Activated CD8-positive, alpha-beta T cell treated with anti-CD3 and anti-CD28 coated beads for 36 hours (primary cell): ENCODE data around the gene SLC22A14. TPM values are rescaled to one million over a fixed set of nuclear protein-coding genes. Genes with fewer than 3 reads are reported as not detected.
"Not testable (repeated sequence)": the region's sequence is repeated elsewhere in the genome, so short reads cannot be mapped to it uniquely, and the experiment has no call there.

Experiments used
- ATAC-seq: fragments of 200-7000 bp; cut with Tn5 transposase; one replicate; pipeline ENCODE4 v1.10.0; 2021; ENCODE audit warnings: mild to moderate bottlenecking, moderate library complexity
- CTCF ChIA-PET: fragments of 350-600 bp; sonication (Branson Sonifier 250); formaldehyde crosslinking; loops from one replicate; lab custom pipeline; 2021; ENCODE audit warnings: antibody characterized with exemption; lab: Charles Lee
- POLR2A ChIA-PET: fragments of 350-600 bp; sonication (Branson Sonifier 250); formaldehyde crosslinking; loops from one replicate; lab custom pipeline; 2021; ENCODE audit warnings: antibody characterized with exemption; lab: Charles Lee
- DNase-seq: peaks from one replicate; pipeline ENCODE4 v3.0.0-alpha.2; 2020
- H3K27ac Mint-ChIP-seq: one replicate; pipeline ENCODE4 v1.8.0; 2021; ENCODE audit warnings: mild to moderate bottlenecking, mixed read lengths
- H3K27me3 Mint-ChIP-seq: one replicate; pipeline ENCODE4 v1.8.0; 2021; ENCODE audit warnings: mixed read lengths
- H3K36me3 Mint-ChIP-seq: one replicate; pipeline ENCODE4 v1.8.0; 2021; ENCODE audit warnings: low read depth, mixed read lengths
- H3K4me1 Mint-ChIP-seq: one replicate; pipeline ENCODE4 v1.8.0; 2021; ENCODE audit warnings: low read depth, mixed read lengths
- H3K4me3 Mint-ChIP-seq: one replicate; pipeline ENCODE4 v1.8.0; 2021; ENCODE audit warnings: mild to moderate bottlenecking, moderate library complexity, mixed read lengths
- H3K9me3 Mint-ChIP-seq: one replicate; pipeline ENCODE4 v1.8.0; 2021; ENCODE audit warnings: mixed read lengths
- CTCF ChIP-seq: fragments of 200-600 bp; IDR thresholded peaks from one replicate; pipeline ENCODE4 v1.8.0; 2022; ENCODE audit warnings: antibody characterized with exemption, mild to moderate bottlenecking
- intact Hi-C: fragments of 100-400 bp; cut with micrococcal nuclease; formaldehyde crosslinking; loops from one replicate; pipeline ENCODE4 v1.10.0; 2022
- total RNA-seq, 2 experiments: library from RNA; stranded (reverse); gene quantifications; one replicate each; pipeline ENCODE4 v1.2.3, GENCODE V29; 2021

Gene SLC22A14
- total RNA-seq = not detected

GRCh38 chr3:38281895-38282686, at the start of gene SLC22A14:
TSS of gene SLC22A14 (plus strand) at chr3:38282294. CDS start at chr3:38306027, 23,733 bp downstream.
- DNase-seq (no peak), ATAC-seq (no peak)
- H3K4me1 Mint-ChIP-seq = no peaks in the 10 kb centered on the region
- intact Hi-C loops = no loop called here
- no peak for TF ChIP-seq CTCF
- no peak within 1 kb of the TSS for H3K4me3 Mint-ChIP-seq
- H3K27ac Mint-ChIP-seq = no peak within 1 kb of the TSS
- ChIA-PET POLR2A (no interaction called here), CTCF (interaction anchor here (0.9 kb wide), 1 partner anchor 10 kb away, joined by 3 read pairs; no protein-coding TSS in a partner anchor)
- H3K9me3 Mint-ChIP-seq = no peaks in the 10 kb centered on the region
- H3K27me3 Mint-ChIP-seq = no peaks in the 10 kb centered on the region
- H3K36me3 Mint-ChIP-seq = no peaks in the 10 kb centered on the region

- DNase-seq (no peak), ATAC-seq (no peak)
- TF ChIP-seq CTCF = no peak
- CTCF ChIA-PET = interaction anchor here (1.0 kb wide), 1 partner anchor 14 kb away, joined by 3 read pairs; no protein-coding TSS in a partner anchor
- Mint-ChIP-seq H3K27me3 (no peaks in the 10 kb centered on the region), H3K27ac (no peak overlapping the region), H3K36me3 (peaks cover 61% of the 10 kb centered on the region), H3K9me3 (peaks cover 15% of the 10 kb centered on the region), H3K4me1 (no peaks in the 10 kb centered on the region), H3K4me3 (no peak overlapping the region)
- intact Hi-C loops = no loop called here
- POLR2A ChIA-PET = no interaction called here
Observed at GRCh38 chr3:38232701-38233100, 49.4 kb upstream of the SLC22A14 start.

GRCh38 chr3:38235466-38235865, 46.6 kb upstream of the SLC22A14 start:
- H3K27me3 Mint-ChIP-seq = no peaks in the 10 kb centered on the region
- TF ChIP-seq CTCF = no peak
- DNase-seq (no peak), ATAC-seq (no peak)
- ChIA-PET POLR2A (no interaction called here), CTCF (interaction anchor here (0.9 kb wide), 1 partner anchor 118 kb away, joined by 3 read pairs; no protein-coding TSS in a partner anchor)
- peaks cover 24% of the 10 kb centered on the region for H3K9me3 Mint-ChIP-seq
- no peak overlapping the region for H3K4me3 Mint-ChIP-seq
- H3K4me1 Mint-ChIP-seq = no peaks in the 10 kb centered on the region
- H3K36me3 Mint-ChIP-seq = peaks cover 81% of the 10 kb centered on the region
- no peak overlapping the region for H3K27ac Mint-ChIP-seq
- intact Hi-C loops = no loop called here

GRCh38 chr3:38238416-38239008, 43.6 kb upstream of the SLC22A14 start:
- no peak overlapping the region for H3K27ac Mint-ChIP-seq
- peaks cover 72% of the 10 kb centered on the region for H3K36me3 Mint-ChIP-seq
- ATAC-seq (no peak), DNase-seq (no peak)
- ChIA-PET CTCF (interaction anchor here (0.7 kb wide), 1 partner anchor 121 kb away, joined by 3 read pairs; no protein-coding TSS in a partner anchor), POLR2A (no interaction called here)
- TF ChIP-seq CTCF = no peak
- H3K9me3 Mint-ChIP-seq = peaks cover 24% of the 10 kb centered on the region
- H3K27me3 Mint-ChIP-seq = no peaks in the 10 kb centered on the region
- H3K4me1 Mint-ChIP-seq = peaks cover 2% of the 10 kb centered on the region
- intact Hi-C loops = no loop called here
- no peak overlapping the region for H3K4me3 Mint-ChIP-seq

- CTCF ChIA-PET, ATAC-seq, H3K9me3 Mint-ChIP-seq: not testable (repeated sequence)
Observed at GRCh38 chr3:38242812-38243211, 39.3 kb upstream of the SLC22A14 start.

More at GRCh38 chr3:38242812-38243211, 39.3 kb upstream of the SLC22A14 start:
- POLR2A ChIA-PET, intact Hi-C loops, DNase-seq, H3K4me3 Mint-ChIP-seq, H3K27me3 Mint-ChIP-seq, H3K27ac Mint-ChIP-seq, H3K4me1 Mint-ChIP-seq: not testable (repeated sequence)
- H3K36me3 Mint-ChIP-seq = peaks cover 53% of the 10 kb centered on the region
